HG03432 (cell line): Measurements from ENCODE around the gene GPR22.

Experiments
- ATAC-seq: cut with Tn5 transposase; IDR thresholded peaks from one replicate; pipeline ENCODE4 v1.9.1; 2021; ENCODE audit warnings: mild to moderate bottlenecking, moderate library complexity; ENCODE audit not compliant: unreplicated experiment

Gene GPR22

GRCh38 chr7:107469929-107470328 is at the start of gene GPR22:
TSS of gene GPR22 (plus strand) at chr7:107470057. CDS start at chr7:107474061, 4,004 bp downstream.
- no peak for ATAC-seq

GRCh38 chr7:107427462-107427861 is 42.4 kb upstream of the GPR22 start:
- ATAC-seq = no peak

- ATAC-seq = no peak
These were observed 41.2 kb upstream of the GPR22 start for GRCh38 chr7:107428642-107429041.

- no peak for ATAC-seq
These were observed 39.8 kb upstream of the GPR22 start for GRCh38 chr7:107430057-107430456.

- ATAC-seq = no peak
These were observed 37.6 kb upstream of the GPR22 start for GRCh38 chr7:107432261-107432660.

- no peak for ATAC-seq
These were observed 34.1 kb upstream of the GPR22 start for GRCh38 chr7:107435749-107436148.

GRCh38 chr7:107439025-107439424 is 30.8 kb upstream of the GPR22 start:
- ATAC-seq = no peak

- ATAC-seq = no peak
These were observed 28.1 kb upstream of the GPR22 start for GRCh38 chr7:107441581-107442422.

- no peak for ATAC-seq
These were observed 27.2 kb upstream of the GPR22 start for GRCh38 chr7:107442678-107443077.

- ATAC-seq = no peak
These were observed 23.3 kb upstream of the GPR22 start for GRCh38 chr7:107446531-107446930.

GRCh38 chr7:107446988-107447387 is 22.9 kb upstream of the GPR22 start:
- no peak for ATAC-seq

GRCh38 chr7:107450970-107451369 is 18.9 kb upstream of the GPR22 start:
- no peak for ATAC-seq

- ATAC-seq = no peak
These were observed 16.5 kb upstream of the GPR22 start for GRCh38 chr7:107453388-107453787.

GRCh38 chr7:107461938-107462533 is 7.8 kb upstream of the GPR22 start:
- ATAC-seq = no peak

- peak; percentile 76 for ATAC-seq
These were observed 6.4 kb upstream of the GPR22 start for GRCh38 chr7:107463139-107464078.

- no peak for ATAC-seq
These were observed 5.1 kb upstream of the GPR22 start for GRCh38 chr7:107464666-107465226.

- no peak for ATAC-seq
These were observed 1.9 kb upstream of the GPR22 start for GRCh38 chr7:107467972-107468371.

GRCh38 chr7:107468824-107469223 is 1.0 kb upstream of the GPR22 start:
- ATAC-seq = no peak

- ATAC-seq = no peak
These were observed 1.6 kb downstream of the GPR22 start for GRCh38 chr7:107471292-107472070.

- no peak for ATAC-seq
These were observed 2.3 kb downstream of the GPR22 start for GRCh38 chr7:107472116-107472515.
